EH (cell line): Measurements from ENCODE around the gene WDR81.
"Not testable (repeated sequence)": the region's sequence is repeated elsewhere in the genome, so short reads cannot be mapped to it uniquely, and the experiment has no call there.

Experiments used
- DNase-seq: peaks from one replicate; pipeline ENCODE4 v3.0.0-alpha.2; 2015; ENCODE audit warnings: low read depth

The WDR81 gene

DNA sequence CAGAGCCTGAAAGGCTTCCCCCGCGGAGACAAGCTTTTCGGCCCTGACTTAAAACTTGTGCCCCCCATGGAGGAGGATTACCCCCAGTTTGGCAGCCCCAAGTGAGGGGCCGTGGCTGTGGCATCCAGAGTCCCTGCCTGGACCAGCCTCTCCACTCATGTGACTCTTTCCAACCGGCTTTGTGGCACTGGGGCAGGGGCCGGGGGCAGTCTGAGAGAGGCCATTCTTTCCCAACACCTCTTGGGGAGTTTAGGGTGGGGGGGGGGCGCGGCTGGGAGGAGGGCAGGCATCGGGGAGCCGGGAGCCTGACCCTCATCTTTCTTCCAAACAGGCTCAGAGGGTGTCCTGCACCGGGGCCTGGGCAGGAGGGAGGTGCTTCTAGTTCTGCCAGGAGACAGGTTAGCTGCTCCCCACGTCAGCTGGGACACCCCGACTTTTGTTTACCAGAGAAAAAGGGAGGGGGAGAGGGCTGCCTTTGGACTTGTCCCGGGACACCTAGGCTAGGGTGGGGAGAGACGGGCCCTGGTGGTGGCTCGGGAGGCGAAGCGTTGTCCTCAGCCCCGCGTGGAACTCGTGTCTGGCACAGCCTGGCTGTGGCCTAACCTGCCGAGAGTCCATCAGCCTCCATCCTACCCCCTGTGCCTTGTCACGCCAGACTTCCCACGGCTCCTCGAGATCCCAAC, 30.1 kb downstream of the WDR81 start:
- no peak for DNase-seq

DNA sequence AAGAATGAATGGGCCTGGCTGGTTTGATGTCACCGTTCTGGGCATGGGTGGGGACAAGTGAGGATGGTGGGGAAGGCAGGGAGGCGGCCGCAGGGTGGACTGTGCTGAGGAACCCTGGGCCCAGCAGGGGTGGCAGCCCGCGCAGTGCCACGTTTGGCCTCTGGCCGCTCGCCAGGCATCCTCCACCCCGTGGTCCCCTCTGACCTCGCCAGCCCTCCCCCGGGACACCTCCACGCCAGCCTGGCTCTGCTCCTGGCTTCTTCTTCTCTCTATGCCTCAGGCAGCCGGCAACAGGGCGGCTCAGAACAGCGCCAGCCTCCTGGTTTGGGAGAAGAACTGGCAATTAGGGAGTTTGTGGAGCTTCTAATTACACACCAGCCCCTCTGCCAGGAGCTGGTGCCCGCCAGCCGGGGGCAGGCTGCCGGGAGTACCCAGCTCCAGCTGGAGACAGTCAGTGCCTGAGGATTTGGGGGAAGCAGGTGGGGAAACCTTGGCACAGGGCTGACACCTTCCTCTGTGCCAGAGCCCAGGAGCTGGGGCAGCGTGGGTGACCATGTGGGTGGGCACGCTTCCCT, 30.8 kb downstream of the WDR81 start:
- no peak for DNase-seq

DNA sequence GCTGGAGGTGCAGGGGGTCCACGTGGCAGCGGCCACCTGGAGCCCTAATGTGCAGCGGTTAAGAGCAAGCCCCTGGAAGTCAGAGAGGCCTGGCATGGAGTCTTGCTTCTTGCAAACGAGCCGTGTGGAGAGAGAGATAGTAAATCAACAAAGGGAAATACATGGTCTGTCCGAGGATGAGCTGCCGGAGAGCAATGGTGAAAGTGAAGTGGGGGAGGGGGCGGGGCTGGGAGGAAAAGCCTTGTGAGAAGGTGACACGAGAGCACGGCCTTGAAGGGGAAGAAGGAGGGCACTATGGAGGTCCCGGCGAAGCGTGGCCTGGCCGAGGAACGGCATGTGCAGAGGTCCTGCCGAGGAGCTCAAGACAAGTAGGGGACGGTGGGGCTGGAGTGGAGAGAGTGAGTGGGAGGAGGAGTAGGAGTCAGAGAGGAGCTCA, 31.3 kb downstream of the WDR81 start:
- DNase-seq, result no peak

DNA sequence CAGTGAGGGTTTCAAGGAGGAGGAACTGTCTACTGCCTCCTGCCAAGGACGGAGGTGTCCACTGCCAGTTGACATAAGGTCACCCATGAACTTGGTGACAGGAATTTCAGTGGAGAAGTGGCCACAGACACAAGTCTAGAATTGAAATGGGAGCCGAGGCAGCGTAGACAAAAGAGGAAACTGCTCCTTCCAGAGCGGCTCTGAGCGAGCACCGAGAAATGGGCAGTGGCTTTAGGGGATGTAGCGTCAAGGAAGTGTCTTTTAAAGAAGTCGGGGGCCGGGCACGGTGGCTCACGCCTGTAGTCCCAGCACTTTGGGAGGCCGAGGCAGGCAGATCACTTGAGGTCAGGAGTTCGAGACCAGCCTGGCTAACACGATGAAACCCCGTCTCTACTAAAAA, 34.3 kb downstream of the WDR81 start:
- DNase-seq, result no peak

DNA sequence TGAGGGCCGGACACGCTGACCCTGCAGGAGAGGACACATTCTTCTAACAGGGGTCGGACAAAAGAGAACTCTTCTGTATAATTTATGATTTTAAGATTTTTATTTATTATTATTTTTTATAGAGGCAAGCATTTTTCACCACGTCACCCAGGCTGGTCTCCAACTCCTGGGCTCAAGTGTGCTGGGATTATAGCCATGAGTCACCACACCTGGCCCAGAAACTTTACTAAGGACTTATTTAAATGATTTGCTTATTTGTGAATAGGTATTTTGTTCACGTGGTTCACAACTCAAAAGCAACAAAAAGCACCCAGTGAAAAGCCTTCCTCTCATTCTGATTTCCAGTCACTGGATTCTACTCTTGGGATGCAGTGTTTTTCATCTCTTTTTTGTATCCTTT, 35.0 kb downstream of the WDR81 start:
- no peak for DNase-seq

DNA sequence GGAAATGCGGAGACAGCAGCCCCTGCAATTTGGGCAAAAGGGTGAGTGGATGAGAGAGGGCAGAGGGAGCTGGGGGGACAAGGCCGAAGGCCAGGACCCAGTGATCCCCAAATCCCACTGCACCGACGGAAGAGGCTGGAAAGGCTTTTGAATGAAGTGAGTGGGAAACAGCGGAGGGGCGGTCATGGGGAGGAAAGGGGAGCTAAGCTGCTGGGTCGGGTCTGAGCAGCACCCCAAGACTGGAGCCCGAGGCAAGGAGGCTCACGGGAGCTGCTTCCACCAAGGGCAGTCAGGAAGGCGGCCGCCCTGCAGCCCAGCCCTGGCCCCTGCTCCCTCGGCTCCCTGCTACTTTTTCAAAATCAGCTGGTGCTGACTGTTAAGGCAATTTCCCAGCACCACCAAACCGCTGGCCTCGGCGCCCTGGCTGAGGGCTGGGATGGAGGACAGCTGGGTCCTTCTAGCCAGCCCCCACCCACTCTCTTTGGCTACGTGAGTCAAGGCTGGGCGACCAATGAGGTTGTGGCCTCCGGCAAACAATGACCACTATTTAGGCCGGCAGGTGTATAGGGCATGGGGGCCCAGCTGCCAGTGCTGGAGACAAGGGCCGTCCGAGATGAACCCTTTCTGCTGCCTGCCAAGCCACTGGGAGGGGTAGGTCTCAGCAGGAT, 37.9 kb downstream of the WDR81 start:
- no peak for DNase-seq

DNA sequence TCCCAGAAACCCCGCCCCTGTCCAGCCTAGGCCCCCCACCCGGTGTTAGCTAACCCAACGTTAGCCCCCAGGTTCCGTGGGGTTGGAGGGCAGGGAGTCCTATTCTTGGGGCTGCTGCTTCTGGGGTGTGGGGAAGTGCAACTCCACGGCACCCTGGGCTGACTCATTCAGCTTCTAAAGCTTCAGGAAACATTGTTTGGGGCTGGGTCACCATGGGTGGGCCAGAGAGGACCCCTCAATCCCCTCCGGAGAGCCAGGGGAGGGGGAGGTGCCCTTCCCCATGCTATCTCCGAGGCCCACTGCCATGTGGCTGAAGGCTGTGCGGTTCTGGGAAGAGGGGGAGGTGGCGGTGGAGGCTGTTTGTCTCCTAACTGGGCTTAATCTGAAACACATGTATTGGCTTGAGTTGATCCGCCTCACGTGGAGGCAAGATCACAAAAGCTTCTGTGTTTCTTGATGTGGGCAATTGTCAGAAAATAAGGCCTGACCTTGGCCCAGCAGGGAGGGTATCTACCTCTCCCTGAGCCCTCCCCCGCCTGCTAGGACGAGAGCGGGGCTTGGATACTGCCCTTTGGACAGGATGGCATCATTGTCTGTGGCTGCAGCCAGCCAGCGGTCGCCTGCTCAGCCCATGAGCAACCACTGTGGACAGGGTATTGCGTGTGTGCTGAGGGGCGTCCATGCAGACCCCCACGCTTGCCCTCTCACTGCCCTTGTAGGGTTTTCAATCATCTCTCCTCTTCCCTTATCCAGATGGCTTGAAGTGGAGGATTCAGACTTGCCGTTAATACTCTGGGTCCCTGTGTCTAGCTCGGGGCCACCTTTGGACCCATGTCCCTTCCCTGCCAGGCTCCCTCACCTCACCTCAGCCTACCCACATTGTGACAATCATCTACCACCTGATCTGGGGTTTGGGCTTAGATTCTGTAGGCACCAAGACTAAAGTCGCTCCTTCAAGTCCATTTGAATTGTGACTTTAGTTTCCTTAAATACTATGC, 38.7 kb downstream of the WDR81 start:
- peak; percentile 76 for DNase-seq

DNA sequence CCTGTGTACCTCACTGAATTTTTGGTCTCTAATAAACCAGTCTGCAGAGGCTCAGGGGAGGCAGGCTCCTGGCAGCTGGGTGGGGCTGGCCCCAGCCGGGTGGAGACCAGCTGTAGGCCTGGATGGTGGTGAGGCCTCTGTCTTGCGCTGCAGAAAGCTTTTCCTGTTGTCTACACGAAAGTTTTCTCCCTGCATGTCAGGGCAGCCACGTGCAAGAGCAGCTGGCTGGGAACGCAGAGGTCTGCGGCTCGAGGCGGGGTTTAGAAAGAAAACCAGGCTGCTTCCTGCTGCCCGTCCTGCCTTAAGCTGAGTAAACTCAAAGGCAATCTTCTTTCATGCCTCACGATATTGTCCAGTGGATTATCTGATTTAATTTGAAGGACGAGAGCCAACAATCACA, 39.8 kb downstream of the WDR81 start:
- DNase-seq, result peak; percentile 85

DNA sequence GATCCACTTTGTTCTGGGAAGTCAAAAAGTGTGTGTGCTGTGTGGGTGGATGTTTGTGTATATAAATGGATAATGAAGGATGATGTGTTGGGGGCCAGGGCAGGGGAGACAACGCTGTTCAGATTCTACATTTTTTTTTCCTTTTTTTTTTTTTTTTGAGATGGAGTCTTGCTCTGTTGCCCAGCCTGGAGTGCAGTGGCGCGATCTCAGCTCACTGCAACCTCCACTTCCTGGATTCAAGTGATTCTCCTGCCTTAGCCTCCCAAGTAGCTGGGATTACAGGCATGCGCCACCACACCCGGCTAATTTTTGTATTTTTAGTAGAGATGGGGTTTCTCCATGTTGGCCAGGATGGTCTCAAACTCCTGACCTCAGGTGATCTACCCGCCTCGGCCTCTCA, 40.2 kb downstream of the WDR81 start:
- DNase-seq, result not testable (repeated sequence)

DNA sequence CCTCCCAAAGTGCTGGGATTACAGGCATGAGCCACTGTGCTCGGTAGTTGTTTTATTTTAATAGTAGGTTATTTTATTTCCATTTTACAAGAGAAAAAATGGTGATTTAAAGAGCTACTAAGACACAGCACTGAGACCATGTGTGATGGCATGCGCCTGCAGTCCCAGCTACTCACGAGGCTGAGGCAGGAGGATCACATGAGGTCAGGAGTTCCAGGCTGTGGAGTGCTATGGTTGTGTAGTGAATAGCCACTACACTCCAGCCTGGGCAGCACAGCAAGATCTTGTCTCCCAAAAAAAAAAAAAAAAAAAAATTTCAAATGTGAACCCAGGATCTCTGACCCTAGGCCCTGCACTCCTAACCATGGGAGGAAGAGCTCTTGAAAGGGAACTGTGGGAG, 41.1 kb downstream of the WDR81 start:
- no peak for DNase-seq

DNA sequence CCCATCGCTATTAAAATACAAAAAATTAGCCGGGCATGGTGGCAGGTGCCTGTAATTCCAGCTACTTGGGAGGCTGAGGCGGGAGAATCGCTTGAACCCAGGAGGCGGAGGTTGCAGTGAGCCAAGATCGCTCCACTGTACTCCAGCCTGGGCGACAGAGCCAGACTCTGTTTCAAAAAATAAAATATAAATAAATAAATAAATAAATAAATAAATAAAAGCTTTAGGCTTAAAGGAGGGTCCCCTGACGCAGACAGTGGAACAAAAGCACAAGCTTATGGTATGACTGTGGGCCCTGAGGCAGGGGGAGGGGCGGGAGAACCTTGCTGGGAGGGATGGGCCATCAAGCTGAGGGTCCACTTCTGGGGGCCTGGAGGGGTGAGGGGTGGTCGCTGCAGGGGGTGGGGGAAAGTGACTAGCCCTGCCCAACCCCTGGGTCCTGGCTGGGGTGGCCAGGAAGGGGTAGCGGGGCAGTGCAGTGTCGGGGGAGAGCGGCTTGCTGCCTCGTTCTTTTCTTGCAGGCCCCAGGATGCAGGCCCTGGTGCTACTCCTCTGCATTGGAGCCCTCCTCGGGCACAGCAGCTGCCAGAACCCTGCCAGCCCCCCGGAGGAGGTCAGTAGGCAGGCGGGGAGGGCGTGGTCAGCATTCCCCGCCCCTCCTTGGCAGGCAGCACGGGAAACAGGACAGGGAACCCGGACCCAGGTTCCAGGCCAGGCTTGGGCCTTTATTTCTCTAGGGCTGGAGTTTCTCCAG, 42.1 kb downstream of the WDR81 start:
- no peak for DNase-seq

DNA sequence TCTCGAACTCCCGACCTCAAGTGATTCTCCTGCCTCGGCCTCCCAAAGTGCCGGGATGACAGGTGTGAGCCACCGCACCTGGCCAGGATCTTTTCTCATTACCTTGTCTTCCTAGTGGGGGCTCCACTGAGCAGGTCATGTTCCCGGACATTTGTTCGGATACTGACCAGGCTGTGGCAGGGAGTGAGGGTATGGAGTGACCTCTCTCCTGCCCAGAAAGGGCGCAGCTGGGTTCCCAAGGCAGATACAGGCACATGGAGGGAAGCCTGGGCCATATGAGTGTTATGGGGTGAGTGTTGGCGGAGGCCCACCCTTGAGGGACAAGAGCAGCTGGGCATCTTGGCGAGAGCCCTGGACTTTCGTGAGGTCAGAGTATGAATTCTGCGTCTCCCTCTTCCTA, 42.9 kb downstream of the WDR81 start:
- no peak for DNase-seq

DNA sequence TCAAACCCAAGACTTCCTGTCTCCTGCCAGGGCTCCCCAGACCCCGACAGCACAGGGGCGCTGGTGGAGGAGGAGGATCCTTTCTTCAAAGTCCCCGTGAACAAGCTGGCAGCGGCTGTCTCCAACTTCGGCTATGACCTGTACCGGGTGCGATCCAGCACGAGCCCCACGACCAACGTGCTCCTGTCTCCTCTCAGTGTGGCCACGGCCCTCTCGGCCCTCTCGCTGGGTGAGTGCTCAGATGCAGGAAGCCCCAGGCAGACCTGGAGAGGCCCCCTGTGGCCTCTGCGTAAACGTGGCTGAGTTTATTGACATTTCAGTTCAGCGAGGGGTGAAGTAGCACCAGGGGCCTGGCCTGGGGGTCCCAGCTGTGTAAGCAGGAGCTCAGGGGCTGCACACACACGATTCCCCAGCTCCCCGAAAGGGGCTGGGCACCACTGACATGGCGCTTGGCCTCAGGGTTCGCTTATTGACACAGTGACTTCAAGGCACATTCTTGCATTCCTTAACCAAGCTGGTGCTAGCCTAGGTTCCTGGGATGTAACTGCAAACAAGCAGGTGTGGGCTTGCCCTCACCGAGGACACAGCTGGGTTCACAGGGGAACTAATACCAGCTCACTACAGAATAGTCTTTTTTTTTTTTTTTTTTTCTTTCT, 45.4 kb downstream of the WDR81 start:
- no peak for DNase-seq

DNA sequence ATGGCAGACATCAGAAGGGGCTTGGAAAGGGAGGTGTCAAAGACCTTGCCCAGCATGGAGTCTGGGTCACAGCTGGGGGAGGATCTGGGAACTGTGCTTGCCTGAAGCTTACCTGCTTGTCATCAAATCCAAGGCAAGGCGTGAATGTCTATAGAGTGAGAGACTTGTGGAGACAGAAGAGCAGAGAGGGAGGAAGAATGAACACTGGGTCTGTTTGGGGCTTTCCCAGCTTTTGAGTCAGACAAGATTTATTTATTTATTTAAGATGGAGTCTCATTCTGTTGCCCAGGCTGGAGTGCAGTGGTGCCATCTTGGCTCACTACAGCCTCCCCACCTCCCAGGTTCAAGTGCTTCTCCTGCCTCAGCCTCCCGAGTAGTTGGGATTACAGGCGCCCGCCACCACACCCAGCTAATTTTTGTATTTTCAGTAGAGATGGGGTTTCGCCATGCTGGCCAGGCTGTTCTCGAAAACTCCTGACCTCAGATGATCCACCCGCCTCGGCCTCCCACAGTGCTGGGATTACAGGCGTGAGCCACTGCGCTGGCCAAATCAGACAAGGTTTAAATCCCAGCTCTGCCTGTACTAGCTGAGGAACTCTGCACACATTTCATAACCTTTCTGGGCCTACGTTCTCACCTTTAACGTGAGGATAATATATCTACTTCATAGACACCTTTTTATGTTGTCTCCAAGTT, 48.6 kb downstream of the WDR81 start:
- DNase-seq, result peak; percentile 26

DNA sequence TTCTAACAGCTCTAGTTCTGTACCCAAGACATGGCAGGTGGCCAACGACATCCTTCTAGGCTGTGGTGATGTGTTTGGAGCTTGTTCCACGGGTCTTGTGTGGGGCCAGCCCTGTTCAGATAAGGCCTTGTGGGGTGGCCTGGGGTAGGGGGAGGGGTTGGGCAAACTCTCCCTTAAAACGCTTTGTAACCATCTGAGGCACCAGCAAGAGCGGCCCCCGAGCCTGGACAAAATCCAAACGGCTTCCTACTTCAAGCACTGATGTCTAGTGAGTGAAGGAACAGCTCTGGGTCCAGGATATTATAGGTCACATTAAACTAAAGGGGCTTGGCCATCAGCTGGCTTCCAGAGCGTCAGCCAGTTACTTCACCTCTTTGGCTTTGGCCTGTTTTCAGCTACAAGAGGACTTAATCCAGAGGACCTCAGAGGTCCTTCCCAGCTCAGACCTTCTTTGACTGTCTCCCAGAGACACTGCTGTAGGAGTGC, 49.2 kb downstream of the WDR81 start:
- DNase-seq, result no peak

DNA sequence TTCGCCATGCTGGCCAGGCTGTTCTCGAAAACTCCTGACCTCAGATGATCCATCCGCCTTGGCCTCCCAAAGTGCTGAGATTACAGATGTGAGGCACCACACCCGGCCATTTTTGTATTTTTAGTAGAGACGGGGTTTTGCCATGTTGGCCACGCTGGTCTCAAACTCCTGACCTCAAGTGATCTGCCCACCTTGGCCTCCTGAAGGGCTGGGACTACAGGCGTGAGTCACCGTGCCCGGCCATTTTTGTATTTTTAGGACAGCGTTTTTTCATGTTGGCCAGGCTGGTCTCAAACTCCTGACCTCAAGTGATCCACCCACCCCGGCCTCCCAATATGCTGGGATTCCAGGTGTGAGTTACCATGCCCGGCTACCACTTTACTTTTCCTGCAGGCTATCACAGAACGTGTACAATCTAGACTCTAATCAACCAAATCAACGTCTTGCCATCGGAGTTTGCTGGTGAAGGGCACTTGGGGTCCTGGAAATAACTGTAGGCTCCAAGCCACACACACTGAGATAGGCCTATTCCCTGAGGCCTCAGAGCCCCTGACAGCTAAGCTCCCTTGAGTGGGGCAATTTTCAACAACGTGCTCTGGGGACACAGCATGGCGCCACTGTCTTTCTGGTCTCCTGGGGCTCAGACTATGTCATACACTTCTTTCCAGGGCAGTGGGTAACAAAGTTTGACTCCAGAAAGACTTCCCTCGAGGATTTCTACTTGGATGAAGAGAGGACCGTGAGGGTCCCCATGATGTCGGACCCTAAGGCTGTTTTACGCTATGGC, 50.1 kb downstream of the WDR81 start:
- DNase-seq, result no peak

DNA sequence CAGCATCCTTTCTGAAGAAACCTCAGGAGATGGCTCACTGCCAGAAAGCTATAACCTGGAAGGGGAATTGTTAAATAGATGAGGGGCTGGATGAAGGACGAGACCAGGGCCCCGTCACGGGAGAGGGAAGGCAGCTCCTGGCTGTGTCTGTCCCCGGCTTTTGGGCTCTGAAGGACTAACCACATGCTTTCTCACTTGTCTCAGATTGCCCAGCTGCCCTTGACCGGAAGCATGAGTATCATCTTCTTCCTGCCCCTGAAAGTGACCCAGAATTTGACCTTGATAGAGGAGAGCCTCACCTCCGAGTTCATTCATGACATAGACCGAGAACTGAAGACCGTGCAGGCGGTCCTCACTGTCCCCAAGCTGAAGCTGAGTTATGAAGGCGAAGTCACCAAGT, 51.8 kb downstream of the WDR81 start:
- no peak for DNase-seq

DNA sequence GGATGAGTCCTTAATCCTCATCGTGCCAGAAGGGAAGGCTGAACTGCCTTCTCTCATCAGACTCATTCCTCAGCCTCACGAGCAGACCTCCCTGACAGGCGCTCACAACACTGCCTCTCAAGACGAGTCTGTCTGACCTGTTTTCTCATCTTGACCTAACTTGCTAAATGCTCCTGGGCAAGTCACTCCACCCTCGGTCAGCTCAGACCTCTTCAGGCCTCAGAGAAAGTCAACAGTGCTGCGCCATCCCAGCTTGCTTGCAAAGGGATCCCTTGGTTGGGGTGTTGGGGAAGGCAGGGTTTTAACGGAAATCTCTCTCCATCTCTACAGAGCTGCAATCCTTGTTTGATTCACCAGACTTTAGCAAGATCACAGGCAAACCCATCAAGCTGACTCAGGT, 52.4 kb downstream of the WDR81 start:
- DNase-seq, result no peak

DNA sequence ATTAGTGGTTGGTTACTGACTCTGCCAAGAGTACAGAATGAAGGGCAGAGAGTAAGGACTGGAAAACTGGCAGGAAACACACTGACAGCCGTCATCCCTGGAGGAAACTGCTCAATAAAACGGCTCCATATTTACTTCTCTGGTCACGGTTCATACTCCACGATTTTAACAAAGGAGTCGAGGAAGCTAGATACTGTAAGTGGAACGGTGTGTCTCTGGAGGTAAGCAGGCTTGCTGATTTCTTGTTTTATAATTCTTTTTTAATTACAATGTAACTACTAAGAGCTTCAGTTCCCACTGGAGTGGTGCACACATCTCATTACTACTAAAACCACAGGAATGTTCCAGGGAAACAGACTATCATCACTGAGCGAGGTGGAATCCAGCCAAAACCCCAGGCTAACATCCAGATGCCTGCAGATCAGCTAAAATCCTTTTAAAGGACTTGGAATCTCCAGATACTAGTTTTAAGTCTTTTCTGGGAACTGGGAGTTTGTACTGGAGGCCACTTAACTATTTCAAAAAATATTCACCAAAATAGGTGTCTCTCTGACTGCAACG, 55.1 kb downstream of the WDR81 start:
- DNase-seq, result peak; percentile 98
